ENCODE measurements around the gene IL20.

IL20 gene

GRCh38 chr1:206882555-206882954 is 17.1 kb downstream of the IL20 start:
- no peak for DNase-seq

GRCh38 chr1:206883160-206883559 is 17.7 kb downstream of the IL20 start:
- DNase-seq = no peak

- no peak for DNase-seq
These were observed 18.5 kb downstream of the IL20 start for GRCh38 chr1:206883876-206884275.

GRCh38 chr1:206885341-206886060 is 20.1 kb downstream of the IL20 start:
- no peak for DNase-seq

- DNase-seq = no peak
These were observed 21.4 kb downstream of the IL20 start for GRCh38 chr1:206886831-206887230.

GRCh38 chr1:206887701-206888100 is 22.3 kb downstream of the IL20 start:
- DNase-seq = no peak

- no peak for DNase-seq
These were observed 25.0 kb downstream of the IL20 start for GRCh38 chr1:206890125-206891060.

GRCh38 chr1:206891412-206891811 is 26.0 kb downstream of the IL20 start:
- DNase-seq = no peak

GRCh38 chr1:206892351-206892984 is 27.0 kb downstream of the IL20 start:
- DNase-seq = no peak

- DNase-seq = no peak
These were observed 28.0 kb downstream of the IL20 start for GRCh38 chr1:206893380-206893779.

- DNase-seq = no peak
These were observed 29.9 kb downstream of the IL20 start for GRCh38 chr1:206895325-206895724.

GRCh38 chr1:206895837-206896242 is 30.4 kb downstream of the IL20 start:
- peak; percentile 75 for DNase-seq

- no peak for DNase-seq
These were observed 30.8 kb downstream of the IL20 start for GRCh38 chr1:206896261-206896660.

GRCh38 chr1:206897175-206897574 is 31.8 kb downstream of the IL20 start, which contains the start of gene IL24:
TSS of gene IL24 (plus strand) at chr1:206897443. CDS start at chr1:206897833, 390 bp downstream.
- DNase-seq = no peak

- no peak for DNase-seq
These were observed 32.9 kb downstream of the IL20 start for GRCh38 chr1:206898089-206898914.

GRCh38 chr1:206898915-206899431 is 33.5 kb downstream of the IL20 start:
- no peak for DNase-seq

GRCh38 chr1:206899717-206900116 is 34.3 kb downstream of the IL20 start:
- no peak for DNase-seq

- no peak for DNase-seq
These were observed 34.7 kb downstream of the IL20 start for GRCh38 chr1:206900149-206900548.

- DNase-seq = no peak
These were observed 36.5 kb downstream of the IL20 start for GRCh38 chr1:206901944-206902343.

- no peak for DNase-seq
These were observed 37.3 kb downstream of the IL20 start for GRCh38 chr1:206902702-206903101.

- DNase-seq = no peak
These were observed 38.3 kb downstream of the IL20 start for GRCh38 chr1:206903687-206904086.

- DNase-seq = no peak
These were observed 39.2 kb downstream of the IL20 start for GRCh38 chr1:206904423-206905142.
